D721Med (cell line): ENCODE results near the gene E2F4.

Source experiments
- DNase-seq: peaks from one replicate; pipeline ENCODE4 v3.0.0; 2011; ENCODE audit warnings: low spot score; ENCODE audit not compliant: insufficient read length
- FAIRE-seq: peaks from 2 replicates; lab custom pipeline; 2011; peaks lifted over from hg19 to GRCh38; lab: Jason Lieb, UNC
- CTCF ChIP-seq: IDR thresholded peaks from 2 replicates; pipeline ENCODE4 v1.5.1; 2012; ENCODE audit warnings: mild to moderate bottlenecking, control low read depth; ENCODE audit not compliant: insufficient read depth; ENCODE audit errors: missing control alignments

The E2F4 gene

GRCh38 chr16:67154578-67155294 lies 37.2 kb upstream of the E2F4 start:
- FAIRE-seq (no peak), DNase-seq (no peak)
- no peak for TF ChIP-seq CTCF

- FAIRE-seq, result no peak
- DNase-seq, result peak; percentile 81
- peak; percentile 72 for TF ChIP-seq CTCF
These were observed 36.4 kb upstream of the E2F4 start for GRCh38 chr16:67155295-67156142.

- no peak for DNase-seq
- TF ChIP-seq CTCF, result no peak
- FAIRE-seq, result no peak
These were observed 35.7 kb upstream of the E2F4 start for GRCh38 chr16:67156143-67156844.

- DNase-seq, result no peak
- FAIRE-seq, result no peak
- TF ChIP-seq CTCF, result no peak
These were observed 34.7 kb upstream of the E2F4 start for GRCh38 chr16:67157106-67157748.

- FAIRE-seq, result no peak
- TF ChIP-seq CTCF, result no peak
- DNase-seq, result no peak
These were observed 33.9 kb upstream of the E2F4 start for GRCh38 chr16:67157892-67158635.
